Body of pancreas (tissue), 4 donors: ENCODE results near the gene CYB561D2. TPM values are rescaled to one million over a fixed set of nuclear protein-coding genes. Genes with fewer than 3 reads are reported as not detected.

ENCODE experiments used
- ATAC-seq: fragments of 150-250 bp; one replicate; pipeline ENCODE4 v1.9.1; 2016
- DNase-seq, 4 donors: peaks; one replicate each; pipeline ENCODE4 v3.0.0-alpha.2; 2019
- H3K27ac ChIP-seq, 4 donors: fragments of 200-600 bp; sonication (generic); 1 replicate in 3 of 4; 2 replicates in 1 of 4; pipeline versions ENCODE4 v1.5.1 to v1.6.1; 2016 to 2019; ENCODE audit warnings: mild to moderate bottlenecking in 1 of 4, mixed read lengths in 1 of 4, moderate library complexity in 1 of 4
- H3K27me3 ChIP-seq, 2 donors: fragments of 200-600 bp; sonication (generic); one replicate each; pipeline ENCODE4 v1.6.0; 2016; ENCODE audit warnings: mild to moderate bottlenecking in 1 of 2
- H3K36me3 ChIP-seq, 2 donors: fragments of 200-600 bp; sonication (generic); replicated peaks in 1 of 2; 2 replicates each; pipeline ENCODE4 v1.5.1; 2016; ENCODE audit warnings: low read depth in 2 of 2; ENCODE audit not compliant: insufficient read depth in 1 of 2
- H3K4me1 ChIP-seq: fragments of 200-600 bp; sonication (generic); one replicate; pipeline ENCODE4 v1.6.0; 2016
- H3K4me3 ChIP-seq, 2 donors: fragments of 200-600 bp; sonication (generic); 1 replicate in 1 of 2; 2 replicates in 1 of 2; pipeline ENCODE4 v1.5.1; 2016 to 2019
- H3K9me3 ChIP-seq, 3 donors: fragments of 200-600 bp; sonication (generic); 1 replicate in 2 of 3; 2 replicates in 1 of 3; pipeline ENCODE4 v1.5.1; 2016
- POLR2A ChIP-seq, 3 donors: fragments of 450-650 bp; IDR thresholded peaks; one replicate each; pipeline ENCODE4 v1.6.1; 2016; ENCODE audit warnings: antibody characterized with exemption in 3 of 3, mild to moderate bottlenecking in 2 of 3
- WGBS, 2 donors: methylation state at CpG; one replicate each; pipeline ENCODE4 v1.1.5; 2017; 5-methylcytosine and 5-hydroxymethylcytosine counted together
- intact Hi-C: fragments of 100-400 bp; cut with DNase I; formaldehyde crosslinking; loops from one replicate; pipeline ENCODE4 v1.15.1; 2023
- total RNA-seq, 2 donors: library from RNA; depleted of rRNA; stranded (reverse); fragments of >200 nt; gene quantifications; one replicate each; pipeline ENCODE4 v1.1.0, GENCODE V29; 2016
- TF ChIP-seq, protein P1 (sequence below), 7 experiments: fragments of 450-650 bp in 4 of 7; fragments of 200-600 bp in 3 of 7; sonication (generic) in 3 of 7; IDR thresholded peaks; one replicate each; pipeline ENCODE4 v1.5.1; 2016 to 2019; ENCODE audit warnings: antibody characterized with exemption in 7 of 7

Gene CYB561D2
- total RNA-seq, 2 donors from 2014 or later: 11.4 to 29.0 TPM

DNA sequence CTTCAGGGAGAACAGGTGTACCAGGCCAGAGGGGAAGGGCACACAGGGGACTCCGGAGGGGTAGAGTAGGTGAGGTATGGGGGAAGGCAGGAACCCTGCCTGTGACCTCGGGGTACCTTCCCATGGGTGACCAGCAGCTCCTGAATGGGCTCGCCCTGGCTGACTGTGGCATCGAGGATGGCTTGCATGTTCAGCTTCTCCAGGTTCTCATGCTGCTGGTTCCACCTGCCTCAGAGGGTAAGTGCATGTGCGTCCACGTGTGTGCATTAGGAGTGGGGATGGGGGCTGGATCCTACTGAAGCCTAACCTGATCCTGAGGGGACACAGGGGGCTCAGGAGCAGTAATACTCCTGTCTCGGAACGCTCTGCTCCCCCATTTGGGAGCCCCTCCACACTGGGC, 5.7 kb upstream of the CYB561D2 start:
- no peak for ATAC-seq
- H3K36me3 ChIP-seq: no peaks in the 10 kb centered on the region
- DNase-seq: no peak
- intact Hi-C loops: loop anchor here (10.0 kb wide), 1 partner anchor 200 kb away; no protein-coding TSS in a partner anchor
- 63 to 72% methylated on average over 6 to 8 of the region's 8 CpGs for WGBS, 2 donors
- H3K9me3 ChIP-seq: no peaks in the 10 kb centered on the region
- H3K4me3 ChIP-seq: no peak overlapping the region
- H3K27me3 ChIP-seq: no peaks in the 10 kb centered on the region
- H3K4me1 ChIP-seq: peaks cover 39% of the 10 kb centered on the region
- no peak overlapping the region for H3K27ac ChIP-seq
- TF ChIP-seq POLR2A (IDR thresholded peaks at IDR 0.05): no peak
- TF ChIP-seq, protein P1, sequence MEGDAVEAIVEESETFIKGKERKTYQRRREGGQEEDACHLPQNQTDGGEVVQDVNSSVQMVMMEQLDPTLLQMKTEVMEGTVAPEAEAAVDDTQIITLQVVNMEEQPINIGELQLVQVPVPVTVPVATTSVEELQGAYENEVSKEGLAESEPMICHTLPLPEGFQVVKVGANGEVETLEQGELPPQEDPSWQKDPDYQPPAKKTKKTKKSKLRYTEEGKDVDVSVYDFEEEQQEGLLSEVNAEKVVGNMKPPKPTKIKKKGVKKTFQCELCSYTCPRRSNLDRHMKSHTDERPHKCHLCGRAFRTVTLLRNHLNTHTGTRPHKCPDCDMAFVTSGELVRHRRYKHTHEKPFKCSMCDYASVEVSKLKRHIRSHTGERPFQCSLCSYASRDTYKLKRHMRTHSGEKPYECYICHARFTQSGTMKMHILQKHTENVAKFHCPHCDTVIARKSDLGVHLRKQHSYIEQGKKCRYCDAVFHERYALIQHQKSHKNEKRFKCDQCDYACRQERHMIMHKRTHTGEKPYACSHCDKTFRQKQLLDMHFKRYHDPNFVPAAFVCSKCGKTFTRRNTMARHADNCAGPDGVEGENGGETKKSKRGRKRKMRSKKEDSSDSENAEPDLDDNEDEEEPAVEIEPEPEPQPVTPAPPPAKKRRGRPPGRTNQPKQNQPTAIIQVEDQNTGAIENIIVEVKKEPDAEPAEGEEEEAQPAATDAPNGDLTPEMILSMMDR (IDR thresholded peaks at IDR 0.05): no peak

DNA sequence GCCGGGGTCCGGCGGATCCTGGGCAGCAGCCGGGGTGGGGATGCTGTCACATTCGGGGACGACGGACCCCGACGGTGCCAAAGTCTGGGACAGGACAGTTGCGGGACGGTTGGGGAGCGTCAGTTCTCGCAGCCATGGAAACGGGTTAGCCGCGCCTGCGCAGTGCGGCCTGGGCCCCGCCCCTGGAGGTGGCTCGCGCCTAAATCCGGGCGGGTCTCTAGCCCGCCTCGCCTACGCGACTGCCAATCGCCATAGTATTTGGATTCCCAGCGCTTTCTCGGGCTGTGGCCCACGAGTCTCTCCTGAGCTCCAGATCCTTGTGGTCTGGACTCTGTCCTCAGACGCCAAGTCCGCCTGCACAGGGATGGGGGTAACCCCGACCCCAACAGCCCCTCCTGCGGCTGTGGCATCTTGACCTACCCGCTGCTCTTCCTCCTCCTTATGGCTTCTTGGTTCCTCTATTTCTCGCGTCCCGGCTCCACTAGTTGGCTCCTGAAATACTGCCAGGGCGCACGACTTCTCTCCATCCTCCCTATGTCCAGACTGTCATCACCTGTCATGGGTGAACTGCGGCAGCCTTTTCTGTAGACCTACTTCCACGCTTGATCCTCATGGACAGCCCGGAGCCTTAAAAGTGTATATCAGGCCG, 5.0 kb upstream of the CYB561D2 start, which contains the start of gene ZMYND10:
TSS of gene ZMYND10 (minus strand) at position 147 of the 649 bp plus-strand sequence. CDS start 153 bp downstream, outside the sequence.
- WGBS, 2 donors: 15 to 48% methylated on average over 22 to 45 of the region's 45 CpGs
- Histone ChIP-seq H3K4me1 (peaks cover 44% of the 10 kb centered on the region), H3K27ac (no peak within 1 kb of the TSS), H3K36me3 (no peaks in the 10 kb centered on the region), H3K27me3 (no peaks in the 10 kb centered on the region), H3K9me3 (no peaks in the 10 kb centered on the region), H3K4me3 (no peak within 1 kb of the TSS)
- ATAC-seq: no peak
- TF ChIP-seq POLR2A (IDR thresholded peaks at IDR 0.05): peak in 1 of 3 donors; percentile 1
- TF ChIP-seq, protein P1 (IDR thresholded peaks at IDR 0.05): no peak
- DNase-seq: peak; percentile 43 to 63 (median 58)
- intact Hi-C loops: loop anchor here (10.0 kb wide), 1 partner anchor 199 kb away; no protein-coding TSS in a partner anchor

DNA sequence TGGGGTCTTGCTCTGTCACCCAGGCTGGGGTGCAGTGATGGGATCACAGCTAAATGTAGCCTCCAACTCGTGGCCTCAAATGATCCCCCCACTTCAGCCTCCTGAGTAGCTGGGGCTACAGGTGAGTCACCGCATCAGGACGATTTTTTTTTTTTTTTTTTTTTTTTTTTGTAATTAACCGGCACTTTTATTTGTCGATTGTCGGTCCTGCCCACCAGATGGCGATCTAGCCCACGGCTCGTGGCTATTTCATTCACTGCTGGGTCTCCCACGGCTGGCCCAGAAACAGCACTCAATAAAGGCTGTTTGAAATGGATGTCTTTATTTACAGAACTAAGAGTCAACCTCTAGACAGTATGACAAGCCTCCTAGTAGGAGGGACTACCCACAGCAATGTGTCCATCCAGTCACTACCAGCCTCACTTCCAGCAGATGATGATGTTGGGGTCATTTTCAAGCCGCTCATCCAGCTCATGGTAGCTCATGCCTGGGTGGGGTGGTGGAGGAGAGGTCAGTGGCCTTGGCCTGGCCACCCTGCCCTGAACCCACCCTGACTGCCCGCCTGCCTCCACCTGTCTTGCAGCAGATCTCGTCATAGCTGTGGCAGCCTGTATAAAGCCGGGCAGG, 3.4 kb upstream of the CYB561D2 start:
- H3K27me3 ChIP-seq: no peaks in the 10 kb centered on the region
- TF ChIP-seq POLR2A (IDR thresholded peaks at IDR 0.05): peak in 1 of 3 donors; percentile 9
- TF ChIP-seq, protein P1 (IDR thresholded peaks at IDR 0.05): peak in 6 of 7 experiments; percentile 37 to 76 (median 60)
- 21 to 27% methylated on average over 12 to 14 of the region's 14 CpGs for WGBS, 2 donors
- ATAC-seq: peak; percentile 28
- peaks cover 53% of the 10 kb centered on the region for H3K4me1 ChIP-seq
- H3K4me3 ChIP-seq: no peak overlapping the region
- no peaks in the 10 kb centered on the region for H3K36me3 ChIP-seq
- peak; percentile 80 to 83 (median 83) for DNase-seq
- H3K27ac ChIP-seq: peak overlapping the region in 2 of 4 donors; percentile 39 to 52
- intact Hi-C loops: loop anchor here (10.0 kb wide), 1 partner anchor 198 kb away; no protein-coding TSS in a partner anchor
- no peaks in the 10 kb centered on the region for H3K9me3 ChIP-seq

DNA sequence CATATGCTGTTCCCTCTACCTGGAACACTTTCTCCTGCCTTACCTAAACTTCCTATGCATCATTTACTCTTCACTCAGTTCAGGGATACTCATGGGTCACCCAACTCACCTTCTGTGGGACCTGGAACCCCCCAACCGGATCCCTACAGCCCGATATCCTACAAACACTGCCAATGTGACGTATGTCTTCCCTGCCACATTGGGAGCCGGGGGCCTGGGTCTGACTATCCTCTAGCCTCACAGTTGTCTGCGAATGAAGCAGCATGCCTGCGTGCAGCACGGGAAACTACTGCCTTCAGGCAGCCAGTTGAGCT, 492 bp upstream of the CYB561D2 start:
- peak overlapping the region; percentile 79 to 94 (median 90) for H3K27ac ChIP-seq
- no peak for ATAC-seq
- WGBS, 2 donors: 6 to 19% methylated on average over 5 to 7 of the region's 7 CpGs
- TF ChIP-seq, protein P1 (IDR thresholded peaks at IDR 0.05): no peak
- no peak for TF ChIP-seq POLR2A (IDR thresholded peaks at IDR 0.05)
- H3K27me3 ChIP-seq: no peaks in the 10 kb centered on the region
- peaks cover 53% of the 10 kb centered on the region for H3K4me1 ChIP-seq
- intact Hi-C loops: no loop called here
- DNase-seq: no peak
- no peaks in the 10 kb centered on the region for H3K9me3 ChIP-seq
- peaks cover 12 to 14% of the 10 kb centered on the region in 2 donors for H3K36me3 ChIP-seq
- peak overlapping the region; percentile 8 to 39 for H3K4me3 ChIP-seq
